HL-60 (cell line): ENCODE measurements around the gene MME.

Source experiments
- CTCF ChIP-seq: IDR thresholded peaks from one replicate; pipeline ENCODE4 v1.5.1; 2011; ENCODE audit warnings: low read length, control low read depth, inconsistent platforms; ENCODE audit not compliant: insufficient read depth
- GABPA ChIP-seq: IDR thresholded peaks from 2 replicates; pipeline ENCODE4 v1.6.1; 2012; ENCODE audit warnings: low read depth
- POLR2AphosphoS5 ChIP-seq: IDR thresholded peaks from 2 replicates; pipeline ENCODE4 v1.6.1; 2012; ENCODE audit warnings: low read depth
- REST ChIP-seq: IDR thresholded peaks from 2 replicates; pipeline ENCODE4 v1.6.1; 2012; ENCODE audit warnings: low read depth; ENCODE audit not compliant: insufficient replicate concordance

- TF ChIP-seq CTCF (no peak), POLR2AphosphoS5 (no peak), REST (no peak), GABPA (no peak)
These were observed 67.5 kb downstream of the MME start for GRCh38 chr3:155147588-155147987.
